Large intestine (tissue), 3 donors: ENCODE results near the gene NSD1. TPM values are rescaled to one million over a fixed set of nuclear protein-coding genes. Genes with fewer than 3 reads are reported as not detected.
"Not testable (repeated sequence)": the region's sequence is repeated elsewhere in the genome, so short reads cannot be mapped to it uniquely, and the experiment has no call there.

Source experiments
- DNase-seq, 2 donors: peaks; one replicate each; pipeline versions ENCODE4 v3.0.0 to v3.0.0-alpha.2; 2013
- H3K27ac ChIP-seq: one replicate; pipeline ENCODE4 v1.5.1; 2013; ENCODE audit warnings: low read length
- H3K27me3 ChIP-seq: 2 replicates; pipeline ENCODE4 v1.6.1; 2013; ENCODE audit warnings: low read length; ENCODE audit not compliant: control insufficient read depth, insufficient read depth
- H3K36me3 ChIP-seq: 2 replicates; pipeline ENCODE4 v1.6.1; 2013; ENCODE audit warnings: low read length; ENCODE audit not compliant: control insufficient read depth, insufficient read depth
- H3K4me1 ChIP-seq: one replicate; pipeline ENCODE4 v1.6.1; 2013; ENCODE audit warnings: low read length; ENCODE audit not compliant: control insufficient read depth, insufficient read depth
- H3K4me3 ChIP-seq: one replicate; pipeline ENCODE4 v1.5.1; 2013; ENCODE audit warnings: low read length
- H3K9me3 ChIP-seq: one replicate; pipeline ENCODE4 v1.6.1; 2013; ENCODE audit warnings: mild to moderate bottlenecking, low read depth, low read length, moderate library complexity; ENCODE audit not compliant: control insufficient read depth
- WGBS: methylation state at CpG from one replicate; pipeline ENCODE4 v1.1.5; 2013; ENCODE audit warnings: low lambda C conversion rate; ENCODE audit not compliant: insufficient coverage; 5-methylcytosine and 5-hydroxymethylcytosine counted together
- polyA plus RNA-seq: library from polyadenylated mRNA; unstranded; fragments of 120-200 nt; gene quantifications from one replicate; pipeline ENCODE4 v1.2.1, GENCODE V29; 2013

The NSD1 gene
- polyA plus RNA-seq, 1 donor: 27.2 TPM

DNA sequence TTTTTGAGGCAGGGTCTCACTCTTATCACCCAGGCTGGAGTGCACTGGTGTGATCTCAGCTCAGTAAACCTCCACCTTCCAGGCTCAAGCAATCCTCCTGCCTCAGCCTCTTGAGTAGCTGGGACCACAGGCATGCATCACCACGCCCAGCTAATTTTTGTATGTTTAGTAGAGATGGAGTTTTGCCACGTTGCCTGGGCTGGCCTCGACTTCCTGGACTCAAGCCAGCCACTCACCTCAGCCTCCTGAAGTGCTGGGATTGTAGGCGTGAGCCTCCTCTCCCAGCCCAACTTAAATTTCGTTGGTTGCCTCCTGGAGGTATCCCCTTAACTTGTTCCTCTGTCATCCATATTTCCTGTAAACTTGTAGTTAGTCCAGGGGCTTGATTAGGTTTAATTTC is 122.7 kb downstream of the NSD1 start:
- no peak overlapping the region for H3K27ac ChIP-seq
- H3K9me3 ChIP-seq: no peaks in the 10 kb centered on the region
- no peak for DNase-seq
- no CpG with 5 or more reads among the region's 5 CpGs for WGBS
- H3K36me3 ChIP-seq: peaks cover 73% of the 10 kb centered on the region
- no peaks in the 10 kb centered on the region for H3K27me3 ChIP-seq
- H3K4me1 ChIP-seq: no peaks in the 10 kb centered on the region
- no peak overlapping the region for H3K4me3 ChIP-seq

DNA sequence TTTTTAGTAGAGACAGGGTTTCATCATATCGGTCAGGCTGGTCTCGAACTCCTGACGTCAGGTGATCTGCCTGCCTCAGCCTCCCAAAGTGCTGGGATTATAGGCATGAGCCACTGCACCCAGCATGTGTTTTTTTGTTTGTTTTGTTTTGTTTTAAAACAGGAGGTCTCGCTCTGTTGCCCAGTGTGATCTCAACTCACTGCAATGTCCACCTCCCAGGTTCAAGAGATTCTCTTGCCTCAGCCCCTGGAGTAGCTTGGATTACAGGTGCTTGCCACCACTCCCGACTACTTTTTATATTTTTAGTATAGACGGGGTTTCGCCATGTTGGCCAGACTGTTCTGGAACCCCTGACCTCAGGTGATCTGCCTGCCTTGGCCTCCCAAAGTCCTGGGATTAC is 125.1 kb downstream of the NSD1 start:
- not testable (repeated sequence) for H3K4me3 ChIP-seq, H3K27me3 ChIP-seq, DNase-seq, H3K4me1 ChIP-seq, H3K27ac ChIP-seq, H3K9me3 ChIP-seq
- WGBS: no CpG with 5 or more reads among the region's 7 CpGs
- peaks cover 64% of the 10 kb centered on the region for H3K36me3 ChIP-seq

- Histone ChIP-seq H3K4me3 (no peak overlapping the region), H3K27ac (no peak overlapping the region), H3K36me3 (peaks cover 60% of the 10 kb centered on the region), H3K4me1 (no peaks in the 10 kb centered on the region), H3K27me3 (no peaks in the 10 kb centered on the region), H3K9me3 (no peaks in the 10 kb centered on the region)
- WGBS: 93% methylated on average over 3 of the region's 7 CpGs
- no peak for DNase-seq
Measured at GRCh38 chr5:177260961-177261360, 127.4 kb downstream of the NSD1 start.

GRCh38 chr5:177261510-177261909 is 127.9 kb downstream of the NSD1 start:
- no peaks in the 10 kb centered on the region for H3K9me3 ChIP-seq
- DNase-seq: no peak
- no peaks in the 10 kb centered on the region for H3K27me3 ChIP-seq
- WGBS: 100% methylated on average over 1 of the region's 1 CpG
- no peak overlapping the region for H3K4me3 ChIP-seq
- no peak overlapping the region for H3K27ac ChIP-seq
- peaks cover 62% of the 10 kb centered on the region for H3K36me3 ChIP-seq
- no peaks in the 10 kb centered on the region for H3K4me1 ChIP-seq

GRCh38 chr5:177264178-177264577 is 130.6 kb downstream of the NSD1 start:
- H3K27ac ChIP-seq: no peak overlapping the region
- H3K9me3 ChIP-seq: no peaks in the 10 kb centered on the region
- H3K4me1 ChIP-seq: no peaks in the 10 kb centered on the region
- H3K36me3 ChIP-seq: peaks cover 58% of the 10 kb centered on the region
- WGBS: no CpG with 5 or more reads among the region's 1 CpG
- H3K4me3 ChIP-seq: no peak overlapping the region
- DNase-seq: no peak
- no peaks in the 10 kb centered on the region for H3K27me3 ChIP-seq

DNA sequence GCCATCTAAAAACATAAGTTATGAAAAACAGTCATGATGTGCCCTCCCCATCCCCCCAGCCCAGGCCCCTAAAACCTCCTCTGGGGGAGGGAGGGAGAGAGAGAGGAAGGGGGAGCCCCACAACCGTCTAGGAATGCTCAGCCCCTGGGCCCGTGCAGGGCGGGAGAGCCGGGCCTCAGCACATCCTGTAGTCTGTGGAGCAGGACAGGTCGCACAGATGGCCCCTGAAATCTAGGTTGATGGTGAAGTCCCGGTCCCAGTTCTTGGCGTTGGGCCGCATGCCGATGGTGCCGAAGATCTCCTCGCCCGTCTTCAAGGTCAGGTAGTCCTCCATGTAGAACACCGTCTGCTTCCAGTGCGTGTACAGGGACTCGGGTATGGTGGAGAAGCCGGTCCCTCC is 131.8 kb downstream of the NSD1 start:
- H3K27me3 ChIP-seq: no peaks in the 10 kb centered on the region
- no CpG with 5 or more reads among the region's 16 CpGs for WGBS
- no peak overlapping the region for H3K4me3 ChIP-seq
- H3K27ac ChIP-seq: no peak overlapping the region
- H3K4me1 ChIP-seq: no peaks in the 10 kb centered on the region
- peaks cover 60% of the 10 kb centered on the region for H3K36me3 ChIP-seq
- no peak for DNase-seq
- H3K9me3 ChIP-seq: no peaks in the 10 kb centered on the region

- Histone ChIP-seq H3K4me3 (no peak overlapping the region), H3K9me3 (no peaks in the 10 kb centered on the region), H3K4me1 (no peaks in the 10 kb centered on the region), H3K27ac (no peak overlapping the region), H3K27me3 (no peaks in the 10 kb centered on the region), H3K36me3 (peaks cover 65% of the 10 kb centered on the region)
- no peak for DNase-seq
- 100% methylated on average over 3 of the region's 7 CpGs for WGBS
Measured at GRCh38 chr5:177269232-177269895, 135.8 kb downstream of the NSD1 start.

DNA sequence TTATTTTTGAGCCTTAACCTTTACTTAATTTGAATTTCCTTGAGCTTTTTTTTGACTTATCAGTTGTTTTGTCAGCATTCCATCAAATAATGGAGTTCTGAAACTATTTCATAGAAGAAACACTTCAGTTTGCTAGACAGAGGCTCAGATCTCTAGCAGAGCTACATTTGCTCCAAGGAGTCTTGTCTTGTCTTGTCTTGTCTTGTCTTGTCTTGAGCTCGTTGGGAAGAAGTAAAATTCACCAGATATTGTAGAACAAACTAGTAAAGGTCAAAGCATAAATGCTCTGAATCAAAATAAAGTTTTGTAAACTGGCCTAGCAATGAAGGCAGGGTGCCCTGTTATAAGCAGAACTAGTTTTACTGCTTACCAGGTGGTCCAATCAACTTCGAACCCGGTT is 136.4 kb downstream of the NSD1 start:
- WGBS: no CpG with 5 or more reads among the region's 3 CpGs
- Histone ChIP-seq H3K27me3 (no peaks in the 10 kb centered on the region), H3K4me1 (no peaks in the 10 kb centered on the region), H3K27ac (no peak overlapping the region), H3K36me3 (peaks cover 64% of the 10 kb centered on the region), H3K4me3 (no peak overlapping the region), H3K9me3 (no peaks in the 10 kb centered on the region)
- no peak for DNase-seq

- DNase-seq: no peak
- no peaks in the 10 kb centered on the region for H3K9me3 ChIP-seq
- H3K4me1 ChIP-seq: no peaks in the 10 kb centered on the region
- no CpG with 5 or more reads among the region's 3 CpGs for WGBS
- H3K36me3 ChIP-seq: peaks cover 63% of the 10 kb centered on the region
- no peak overlapping the region for H3K27ac ChIP-seq
- no peaks in the 10 kb centered on the region for H3K27me3 ChIP-seq
- no peak overlapping the region for H3K4me3 ChIP-seq
Measured at GRCh38 chr5:177270653-177271052, 137.1 kb downstream of the NSD1 start.

DNA sequence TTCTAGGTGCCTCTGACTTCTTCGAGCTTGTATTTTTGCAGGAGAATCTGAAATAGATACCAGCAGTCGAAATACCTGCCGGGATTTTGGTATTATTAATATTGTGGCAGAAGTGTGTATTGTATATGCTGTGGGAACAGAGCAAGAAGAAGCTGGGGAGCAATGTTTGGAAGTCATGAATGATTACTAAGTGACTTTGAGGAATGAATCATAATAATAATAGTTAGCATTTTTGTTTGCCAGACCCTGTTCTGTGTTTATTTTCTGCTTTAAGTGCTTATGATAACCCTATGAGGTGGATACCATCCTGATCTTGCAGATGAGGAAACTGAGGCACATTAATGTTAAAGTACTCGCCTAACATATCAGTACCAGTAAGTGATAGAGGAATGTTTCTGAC is 137.5 kb downstream of the NSD1 start:
- Histone ChIP-seq H3K9me3 (no peaks in the 10 kb centered on the region), H3K36me3 (peaks cover 63% of the 10 kb centered on the region), H3K27me3 (no peaks in the 10 kb centered on the region), H3K4me3 (no peak overlapping the region), H3K27ac (no peak overlapping the region), H3K4me1 (no peaks in the 10 kb centered on the region)
- WGBS: 100% methylated on average over 2 of the region's 4 CpGs
- DNase-seq: no peak

GRCh38 chr5:177275883-177276282 is 142.3 kb downstream of the NSD1 start:
- Histone ChIP-seq H3K27ac (no peak overlapping the region), H3K36me3 (peaks cover 52% of the 10 kb centered on the region)

More at GRCh38 chr5:177275883-177276282, 142.3 kb downstream of the NSD1 start:
- H3K27me3 ChIP-seq: no peaks in the 10 kb centered on the region
- WGBS: no CpG with 5 or more reads among the region's 6 CpGs
- H3K4me3 ChIP-seq: no peak overlapping the region
- no peak for DNase-seq
- H3K9me3 ChIP-seq: no peaks in the 10 kb centered on the region
- no peaks in the 10 kb centered on the region for H3K4me1 ChIP-seq
